ENCODE data around the gene MCF2L.

Gene MCF2L

GRCh38 chr13:113116871-113117271 lies 147.9 kb downstream of the MCF2L start:
- no peak for TF ChIP-seq CTCF (IDR thresholded peaks at IDR 0.05; ENCODE audit: borderline replicate concordance, control extremely low read depth, extremely low read depth, insufficient read depth, missing control alignments)
- in situ Hi-C loops (cut with MboI; ENCODE audit: low sequenced_read_pairs, unreplicated experiment), result no loop called here
- no peak for DNase-seq (ENCODE audit: low spot score)

GRCh38 chr13:113117335-113117872 lies 148.4 kb downstream of the MCF2L start:
- DNase-seq (ENCODE audit: low spot score), result no peak
- no peak for TF ChIP-seq CTCF (IDR thresholded peaks at IDR 0.05; ENCODE audit: borderline replicate concordance, control extremely low read depth, extremely low read depth, insufficient read depth, missing control alignments)
- in situ Hi-C loops (cut with MboI; ENCODE audit: low sequenced_read_pairs, unreplicated experiment), result no loop called here

DNA sequence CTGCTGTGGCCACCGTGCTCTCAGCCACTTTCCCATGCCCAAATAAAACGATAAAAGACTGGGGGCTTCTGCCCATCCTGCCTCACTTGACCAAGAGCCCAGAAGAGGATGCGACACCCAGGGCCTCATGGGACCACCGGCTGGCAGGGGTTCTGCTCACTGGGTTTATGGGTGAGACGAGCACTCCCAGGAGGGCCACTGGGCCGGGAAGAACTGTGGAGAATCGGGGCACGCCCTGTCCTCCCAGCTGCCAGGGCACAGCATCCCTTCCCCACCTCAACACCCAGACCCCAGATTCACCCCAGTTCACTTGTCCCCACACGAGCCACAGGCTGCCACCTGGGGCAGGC lies 148.9 kb downstream of the MCF2L start:
- in situ Hi-C loops (cut with MboI; ENCODE audit: low sequenced_read_pairs, unreplicated experiment), result no loop called here
- no peak for DNase-seq (ENCODE audit: low spot score)
- TF ChIP-seq CTCF (IDR thresholded peaks at IDR 0.05; ENCODE audit: borderline replicate concordance, control extremely low read depth, extremely low read depth, insufficient read depth, missing control alignments), result no peak

GRCh38 chr13:113118261-113119021 lies 149.4 kb downstream of the MCF2L start:
- TF ChIP-seq CTCF (IDR thresholded peaks at IDR 0.05; ENCODE audit: borderline replicate concordance, control extremely low read depth, extremely low read depth, insufficient read depth, missing control alignments), result no peak
- DNase-seq (ENCODE audit: low spot score), result no peak
- in situ Hi-C loops (cut with MboI; ENCODE audit: low sequenced_read_pairs, unreplicated experiment), result no loop called here

DNA sequence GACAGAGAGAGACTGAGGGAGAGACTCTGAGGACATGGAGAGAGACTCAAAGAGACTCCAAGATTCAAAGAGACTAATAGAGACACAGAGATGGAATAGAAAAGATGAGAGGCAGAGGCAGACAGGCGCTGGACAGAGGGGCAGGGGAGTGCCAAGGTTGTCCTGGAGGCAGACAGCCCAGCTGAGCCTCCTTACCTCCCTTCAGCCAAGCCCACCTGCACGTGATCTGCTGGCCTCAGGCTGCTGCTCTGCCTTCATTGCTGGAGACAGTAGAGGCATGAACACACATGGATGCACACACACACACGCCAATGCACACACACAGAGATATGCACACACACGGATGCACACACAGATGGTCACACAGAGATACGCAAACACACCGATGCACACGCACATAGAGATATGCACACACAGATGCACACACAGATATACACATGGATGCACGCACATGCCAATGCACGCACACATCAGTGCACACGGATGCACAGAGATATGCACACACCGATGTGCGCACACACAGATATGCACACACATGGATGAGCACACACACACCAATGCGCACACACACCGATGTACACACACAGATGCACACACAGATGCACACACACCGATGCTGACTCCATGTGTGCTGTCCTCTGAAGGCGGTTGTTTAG lies 150.3 kb downstream of the MCF2L start:
- DNase-seq (ENCODE audit: low spot score), result no peak
- TF ChIP-seq CTCF (IDR thresholded peaks at IDR 0.05; ENCODE audit: borderline replicate concordance, control extremely low read depth, extremely low read depth, insufficient read depth, missing control alignments), result no peak
- in situ Hi-C loops (cut with MboI; ENCODE audit: low sequenced_read_pairs, unreplicated experiment), result no loop called here

- TF ChIP-seq CTCF (IDR thresholded peaks at IDR 0.05; ENCODE audit: borderline replicate concordance, control extremely low read depth, extremely low read depth, insufficient read depth, missing control alignments), result no peak
- in situ Hi-C loops (cut with MboI; ENCODE audit: low sequenced_read_pairs, unreplicated experiment), result no loop called here
Measured at GRCh38 chr13:113119822-113120189, 150.8 kb downstream of the MCF2L start.

More at GRCh38 chr13:113119822-113120189, 150.8 kb downstream of the MCF2L start:
- no peak for DNase-seq (ENCODE audit: low spot score)
